ENCODE results near the gene AQP2.
A peak's percentile ranks its signal among the peaks of the same experiment; 100 is the strongest.

The AQP2 gene

DNA sequence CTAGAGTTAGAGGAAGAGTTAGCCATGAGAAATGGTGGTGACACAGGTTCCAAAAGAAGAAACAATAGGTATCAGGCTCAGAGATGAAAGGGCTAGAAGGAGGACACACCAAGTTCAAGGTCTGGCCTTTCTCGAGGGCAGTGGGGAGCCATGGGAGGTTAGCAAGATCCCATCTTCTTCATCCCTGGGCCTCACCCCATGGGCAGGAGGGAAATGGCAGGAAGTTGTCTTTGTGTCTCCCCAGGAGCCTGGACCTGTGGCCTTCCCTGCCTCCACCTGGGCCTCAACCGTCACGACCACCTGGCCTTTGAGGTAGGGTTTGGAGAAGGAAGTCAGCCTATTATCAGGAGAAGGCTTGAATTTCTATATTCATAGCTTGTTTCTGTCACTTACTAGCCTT, 5.8 kb upstream of the AQP2 start:
- Histone ChIP-seq H4K20me1 (ENCODE audit: insufficient read depth, low read length, poor library complexity, severe bottlenecking) (no peaks in the 10 kb centered on the region), H3K9ac (ENCODE audit: low read depth, low read length, poor library complexity, severe bottlenecking) (peak overlapping the region; percentile 69), H3K36me3 (ENCODE audit: insufficient read depth, low read length) (no peaks in the 10 kb centered on the region), H3F3A (ENCODE audit: low read depth) (0 out of 2 replicates have a peak, but pooled peaks cover 3% of the 10 kb centered on the region), H3K4me3 (ENCODE audit: low read length, poor library complexity, severe bottlenecking) (peak overlapping the region; percentile 70), H3K4me2 (ENCODE audit: low read depth, low read length, poor library complexity, severe bottlenecking) (peak overlapping the region; percentile 75), H3K27me3 (ENCODE audit: insufficient read depth, low read length, poor library complexity, severe bottlenecking) (no peaks in the 10 kb centered on the region), H3K4me1 (ENCODE audit: insufficient read depth, low read length, poor library complexity, severe bottlenecking) (peaks cover 43% of the 10 kb centered on the region), H3K9me3 (ENCODE audit: insufficient read depth, low read depth, low read length) (no peaks in the 10 kb centered on the region), H3K9me2 (replicated peaks; ENCODE audit: low read depth, low read length) (no peaks in the 10 kb centered on the region), H3K79me2 (ENCODE audit: insufficient read depth, low read length) (no peaks in the 10 kb centered on the region), H2AFZ (ENCODE audit: low read length) (peak overlapping the region; percentile 93; the same call in 1 of the 2 replicates)
- TF ChIP-seq, protein P1, sequence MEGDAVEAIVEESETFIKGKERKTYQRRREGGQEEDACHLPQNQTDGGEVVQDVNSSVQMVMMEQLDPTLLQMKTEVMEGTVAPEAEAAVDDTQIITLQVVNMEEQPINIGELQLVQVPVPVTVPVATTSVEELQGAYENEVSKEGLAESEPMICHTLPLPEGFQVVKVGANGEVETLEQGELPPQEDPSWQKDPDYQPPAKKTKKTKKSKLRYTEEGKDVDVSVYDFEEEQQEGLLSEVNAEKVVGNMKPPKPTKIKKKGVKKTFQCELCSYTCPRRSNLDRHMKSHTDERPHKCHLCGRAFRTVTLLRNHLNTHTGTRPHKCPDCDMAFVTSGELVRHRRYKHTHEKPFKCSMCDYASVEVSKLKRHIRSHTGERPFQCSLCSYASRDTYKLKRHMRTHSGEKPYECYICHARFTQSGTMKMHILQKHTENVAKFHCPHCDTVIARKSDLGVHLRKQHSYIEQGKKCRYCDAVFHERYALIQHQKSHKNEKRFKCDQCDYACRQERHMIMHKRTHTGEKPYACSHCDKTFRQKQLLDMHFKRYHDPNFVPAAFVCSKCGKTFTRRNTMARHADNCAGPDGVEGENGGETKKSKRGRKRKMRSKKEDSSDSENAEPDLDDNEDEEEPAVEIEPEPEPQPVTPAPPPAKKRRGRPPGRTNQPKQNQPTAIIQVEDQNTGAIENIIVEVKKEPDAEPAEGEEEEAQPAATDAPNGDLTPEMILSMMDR (conservative IDR thresholded peaks at IDR 0.05; ENCODE audit: low read length): no peak
- no peak for TF ChIP-seq EZH2phosphoT487 (IDR thresholded peaks at IDR 0.05; ENCODE audit: borderline replicate concordance)

DNA sequence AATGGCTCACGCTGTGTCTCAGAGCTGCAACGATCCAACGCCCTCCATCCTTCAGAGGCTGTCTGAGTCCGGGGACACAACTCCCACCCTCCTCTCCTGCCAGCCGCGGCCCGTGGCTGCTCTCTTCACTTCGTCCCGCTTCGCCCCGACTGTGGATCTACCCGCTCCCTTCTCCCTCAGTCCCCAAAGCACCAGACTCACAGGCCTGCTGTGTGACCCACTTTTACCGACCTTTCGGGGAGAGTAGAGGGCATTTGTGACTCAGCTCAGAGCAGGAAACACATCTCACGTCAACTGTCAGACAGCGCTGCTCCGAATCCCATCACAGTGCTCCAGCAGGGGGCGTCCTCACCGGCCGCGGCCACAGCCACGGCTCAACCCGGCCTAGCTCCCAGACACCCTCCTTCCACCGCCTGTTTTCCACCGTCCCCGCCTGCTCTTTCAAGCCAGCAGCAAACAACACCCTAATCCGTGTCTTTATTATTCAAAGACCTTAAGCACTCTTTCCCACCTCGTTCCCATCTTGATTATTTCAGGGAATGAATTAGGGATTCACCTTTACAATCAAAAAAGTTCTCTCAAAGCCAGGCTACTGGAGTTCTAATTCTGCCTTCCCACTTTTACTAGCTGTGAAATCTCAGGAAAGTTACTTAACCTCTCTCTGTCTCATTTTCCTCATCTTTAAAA, 5.0 kb upstream of the AQP2 start:
- Histone ChIP-seq H3F3A (ENCODE audit: low read depth) (0 out of 2 replicates have a peak, but pooled peaks cover 3% of the 10 kb centered on the region), H3K9ac (ENCODE audit: low read depth, low read length, poor library complexity, severe bottlenecking) (peak overlapping the region; percentile 69), H3K36me3 (ENCODE audit: insufficient read depth, low read length) (no peaks in the 10 kb centered on the region), H3K27me3 (ENCODE audit: insufficient read depth, low read length, poor library complexity, severe bottlenecking) (no peaks in the 10 kb centered on the region), H2AFZ (ENCODE audit: low read length) (peak overlapping the region; percentile 93), H3K4me1 (ENCODE audit: insufficient read depth, low read length, poor library complexity, severe bottlenecking) (peaks cover 43% of the 10 kb centered on the region), H3K9me2 (replicated peaks; ENCODE audit: low read depth, low read length) (no peaks in the 10 kb centered on the region), H3K4me3 (ENCODE audit: low read length, poor library complexity, severe bottlenecking) (peak overlapping the region; percentile 70), H3K4me2 (ENCODE audit: low read depth, low read length, poor library complexity, severe bottlenecking) (peak overlapping the region; percentile 75), H4K20me1 (ENCODE audit: insufficient read depth, low read length, poor library complexity, severe bottlenecking) (no peaks in the 10 kb centered on the region), H3K79me2 (ENCODE audit: insufficient read depth, low read length) (no peaks in the 10 kb centered on the region), H3K9me3 (ENCODE audit: insufficient read depth, low read depth, low read length) (no peaks in the 10 kb centered on the region)
- no peak for TF ChIP-seq EZH2phosphoT487 (IDR thresholded peaks at IDR 0.05; ENCODE audit: borderline replicate concordance)
- TF ChIP-seq, protein P1 (conservative IDR thresholded peaks at IDR 0.05; ENCODE audit: low read length): peak; percentile 88

DNA sequence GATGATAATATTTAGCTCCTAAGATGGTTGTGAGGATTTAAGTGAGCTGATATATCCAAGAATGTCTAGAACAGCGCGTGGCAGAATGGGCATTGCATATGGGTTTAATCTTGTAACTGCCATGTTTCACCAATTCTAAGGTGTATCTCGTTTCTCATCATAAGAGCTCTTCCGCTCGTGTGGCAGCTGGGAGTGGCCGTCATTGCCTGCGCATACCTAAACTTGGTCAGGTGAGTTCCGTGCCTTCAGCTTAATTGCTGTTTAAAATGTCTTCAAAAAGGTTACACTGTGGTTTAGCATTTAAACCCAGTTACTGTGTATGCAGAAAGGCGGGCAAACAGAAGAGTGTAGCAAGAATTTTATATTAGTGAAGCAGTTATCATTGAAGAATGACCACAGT, 4.5 kb upstream of the AQP2 start:
- Histone ChIP-seq H3K9ac (ENCODE audit: low read depth, low read length, poor library complexity, severe bottlenecking) (peak overlapping the region; percentile 66), H2AFZ (ENCODE audit: low read length) (peak overlapping the region; percentile 93), H3K9me3 (ENCODE audit: insufficient read depth, low read depth, low read length) (no peaks in the 10 kb centered on the region)

More for the DNA sequence above, 4.5 kb upstream of the AQP2 start:
- H3K4me3 ChIP-seq (ENCODE audit: low read length, poor library complexity, severe bottlenecking): peak overlapping the region; percentile 70
- no peaks in the 10 kb centered on the region for H3K79me2 ChIP-seq (ENCODE audit: insufficient read depth, low read length)
- H3K4me2 ChIP-seq (ENCODE audit: low read depth, low read length, poor library complexity, severe bottlenecking): peak overlapping the region; percentile 75
- no peak for TF ChIP-seq EZH2phosphoT487 (IDR thresholded peaks at IDR 0.05; ENCODE audit: borderline replicate concordance)
- TF ChIP-seq, protein P1 (conservative IDR thresholded peaks at IDR 0.05; ENCODE audit: low read length): no peak
- H3K9me2 ChIP-seq (replicated peaks; ENCODE audit: low read depth, low read length): no peaks in the 10 kb centered on the region
- peaks cover 44% of the 10 kb centered on the region for H3K4me1 ChIP-seq (ENCODE audit: insufficient read depth, low read length, poor library complexity, severe bottlenecking)
- no peaks in the 10 kb centered on the region for H3K27me3 ChIP-seq (ENCODE audit: insufficient read depth, low read length, poor library complexity, severe bottlenecking)
- no peaks in the 10 kb centered on the region for H4K20me1 ChIP-seq (ENCODE audit: insufficient read depth, low read length, poor library complexity, severe bottlenecking)
- H3K36me3 ChIP-seq (ENCODE audit: insufficient read depth, low read length): no peaks in the 10 kb centered on the region
- 0 out of 2 replicates have a peak, but pooled peaks cover 3% of the 10 kb centered on the region for H3F3A ChIP-seq (ENCODE audit: low read depth)
